GM06990 (cell line): Measurements from ENCODE around the gene SRRD.

Source experiments
- DNase-seq: peaks from one replicate; pipeline ENCODE4 v3.0.0-alpha.2; 2011; ENCODE audit not compliant: insufficient read length; ENCODE audit errors: extremely low read depth
- H3K27me3 ChIP-seq: replicated peaks from 2 replicates; pipeline ENCODE4 v1.6.0; 2011; ENCODE audit warnings: low read length; ENCODE audit not compliant: control insufficient read depth, insufficient read depth
- H3K36me3 ChIP-seq: 2 replicates; pipeline ENCODE4 v1.5.1; 2011; ENCODE audit warnings: low read length; ENCODE audit not compliant: control insufficient read depth, insufficient read depth
- H3K4me3 ChIP-seq: replicated peaks from 2 replicates; pipeline ENCODE4 v1.5.1; 2011; ENCODE audit warnings: low read depth, mild to moderate bottlenecking, control low read depth, low read length
- CTCF ChIP-seq: IDR thresholded peaks from 2 replicates; pipeline ENCODE4 v1.5.1; 2011; ENCODE audit warnings: low read length, control low read depth, mild to moderate bottlenecking, inconsistent platforms; ENCODE audit not compliant: insufficient read depth, poor library complexity, severe bottlenecking

Gene SRRD

GRCh38 chr22:26542831-26543230 lies 59.2 kb downstream of the SRRD start:
- Histone ChIP-seq H3K4me3 (no peak overlapping the region), H3K27me3 (no peaks in the 10 kb centered on the region), H3K36me3 (peaks cover 15% of the 10 kb centered on the region)
- TF ChIP-seq CTCF: no peak
- no peak for DNase-seq
